ENCODE results near the gene BST2.
A peak's percentile ranks its signal among the peaks of the same experiment; 100 is the strongest.

GRCh38 chr19:17441241-17442021 lies 36.0 kb upstream of the BST2 start:
- TF ChIP-seq CTCF (IDR thresholded peaks at IDR 0.05; ENCODE audit: borderline replicate concordance, extremely low read depth, low read length, poor library complexity, severe bottlenecking) (peak; percentile 83), EZH2 (IDR thresholded peaks at IDR 0.05; ENCODE audit: borderline replicate concordance, low read depth, low read length, severe bottlenecking) (no peak)

All from DND-41 (cell line).